Activated T-helper 2 cell treated with anti-CD3 and anti-CD28 coated beads, Interferon-gamma antibody, Interleukin-2, Interleukin-4, amounts not matched to agents 10 μg/mL and 5 μg/mL and 100 μg/mL, durations not matched to agents 14 hours and 24 hours and 36 hours (primary cell): ENCODE data around the gene ZNF333. TPM values are rescaled to one million over a fixed set of nuclear protein-coding genes. Genes with fewer than 3 reads are reported as not detected.

Experiments
- DNase-seq: peaks from one replicate; pipeline ENCODE4 v3.0.0; 2021; ENCODE audit warnings: low spot score
- H3K27ac Mint-ChIP-seq: one replicate; pipeline ENCODE4 v1.8.0; 2021; ENCODE audit warnings: mixed read lengths
- H3K27me3 Mint-ChIP-seq: one replicate; pipeline ENCODE4 v1.8.0; 2021; ENCODE audit warnings: low read depth, mixed read lengths
- H3K36me3 Mint-ChIP-seq: one replicate; pipeline ENCODE4 v1.8.0; 2021; ENCODE audit warnings: low read depth, mixed read lengths
- H3K4me1 Mint-ChIP-seq: one replicate; pipeline ENCODE4 v1.8.0; 2021; ENCODE audit warnings: low read depth, mixed read lengths
- H3K4me3 Mint-ChIP-seq: one replicate; pipeline ENCODE4 v1.8.0; 2021; ENCODE audit warnings: low read depth, mild to moderate bottlenecking, moderate library complexity, mixed read lengths
- H3K9me3 Mint-ChIP-seq: one replicate; pipeline ENCODE4 v1.8.0; 2021; ENCODE audit warnings: mixed read lengths
- intact Hi-C: fragments of 100-400 bp; cut with micrococcal nuclease; formaldehyde crosslinking; loops from one replicate; pipeline ENCODE4 v1.15.1; 2023
- total RNA-seq: library from RNA; stranded (reverse); gene quantifications from 2 replicates; pipeline ENCODE4 v1.2.3, GENCODE V29; 2022

The ZNF333 gene
- total RNA-seq, 1 donor from 2014 or later: 13.0 TPM

- no peak for DNase-seq
- H3K4me3 Mint-ChIP-seq: no peak overlapping the region
- H3K36me3 Mint-ChIP-seq: peaks cover 86% of the 10 kb centered on the region
- H3K27me3 Mint-ChIP-seq: no peaks in the 10 kb centered on the region
- H3K4me1 Mint-ChIP-seq: no peaks in the 10 kb centered on the region
- H3K27ac Mint-ChIP-seq: no peak overlapping the region
- H3K9me3 Mint-ChIP-seq: peaks cover 76% of the 10 kb centered on the region
- intact Hi-C loops: no loop called here
Observed at GRCh38 chr19:14715841-14716240, 26.0 kb downstream of the ZNF333 start.

- Mint-ChIP-seq H3K4me3 (no peak overlapping the region), H3K27me3 (no peaks in the 10 kb centered on the region), H3K36me3 (peaks cover 75% of the 10 kb centered on the region), H3K9me3 (peaks cover 87% of the 10 kb centered on the region), H3K4me1 (no peaks in the 10 kb centered on the region), H3K27ac (no peak overlapping the region)
- intact Hi-C loops: no loop called here
- DNase-seq: no peak
Observed at GRCh38 chr19:14718522-14719116, 28.8 kb downstream of the ZNF333 start.

- intact Hi-C loops: no loop called here
- Mint-ChIP-seq H3K4me3 (no peak overlapping the region), H3K36me3 (peaks cover 70% of the 10 kb centered on the region), H3K27ac (no peak overlapping the region), H3K4me1 (no peaks in the 10 kb centered on the region), H3K9me3 (peaks cover 90% of the 10 kb centered on the region), H3K27me3 (no peaks in the 10 kb centered on the region)
- no peak for DNase-seq
Observed at GRCh38 chr19:14719162-14719561, 29.3 kb downstream of the ZNF333 start.

GRCh38 chr19:14722127-14722526 lies 32.3 kb downstream of the ZNF333 start:
- H3K9me3 Mint-ChIP-seq: peaks cover 82% of the 10 kb centered on the region
- no peak overlapping the region for H3K4me3 Mint-ChIP-seq
- intact Hi-C loops: no loop called here
- no peaks in the 10 kb centered on the region for H3K4me1 Mint-ChIP-seq
- DNase-seq: no peak
- H3K27ac Mint-ChIP-seq: no peak overlapping the region
- H3K27me3 Mint-ChIP-seq: no peaks in the 10 kb centered on the region
- peaks cover 40% of the 10 kb centered on the region for H3K36me3 Mint-ChIP-seq

- DNase-seq: no peak
- no peaks in the 10 kb centered on the region for H3K4me1 Mint-ChIP-seq
- no peaks in the 10 kb centered on the region for H3K27me3 Mint-ChIP-seq
- H3K9me3 Mint-ChIP-seq: peaks cover 34% of the 10 kb centered on the region
- H3K27ac Mint-ChIP-seq: no peak overlapping the region
- H3K36me3 Mint-ChIP-seq: no peaks in the 10 kb centered on the region
- intact Hi-C loops: no loop called here
- no peak overlapping the region for H3K4me3 Mint-ChIP-seq
Observed at GRCh38 chr19:14728595-14728994, 38.7 kb downstream of the ZNF333 start.

- H3K9me3 Mint-ChIP-seq: peaks cover 18% of the 10 kb centered on the region
- no peak overlapping the region for H3K4me3 Mint-ChIP-seq
- DNase-seq: no peak
- no peaks in the 10 kb centered on the region for H3K36me3 Mint-ChIP-seq
- H3K4me1 Mint-ChIP-seq: no peaks in the 10 kb centered on the region
- no peak overlapping the region for H3K27ac Mint-ChIP-seq
- intact Hi-C loops: no loop called here
- H3K27me3 Mint-ChIP-seq: no peaks in the 10 kb centered on the region
Observed at GRCh38 chr19:14731200-14731599, 41.4 kb downstream of the ZNF333 start.

- H3K27ac Mint-ChIP-seq: no peak overlapping the region
- peaks cover 11% of the 10 kb centered on the region for H3K9me3 Mint-ChIP-seq
- no peak overlapping the region for H3K4me3 Mint-ChIP-seq
- H3K4me1 Mint-ChIP-seq: no peaks in the 10 kb centered on the region
- no peaks in the 10 kb centered on the region for H3K27me3 Mint-ChIP-seq
- DNase-seq: no peak
- intact Hi-C loops: no loop called here
- H3K36me3 Mint-ChIP-seq: no peaks in the 10 kb centered on the region
Observed at GRCh38 chr19:14732510-14732909, 42.7 kb downstream of the ZNF333 start.

GRCh38 chr19:14733574-14733973 lies 43.7 kb downstream of the ZNF333 start:
- no peaks in the 10 kb centered on the region for H3K4me1 Mint-ChIP-seq
- H3K9me3 Mint-ChIP-seq: peaks cover 6% of the 10 kb centered on the region
- H3K27me3 Mint-ChIP-seq: no peaks in the 10 kb centered on the region
- no peak overlapping the region for H3K4me3 Mint-ChIP-seq
- no peaks in the 10 kb centered on the region for H3K36me3 Mint-ChIP-seq
- DNase-seq: no peak
- no peak overlapping the region for H3K27ac Mint-ChIP-seq
- intact Hi-C loops: no loop called here

GRCh38 chr19:14735915-14736314 lies 46.1 kb downstream of the ZNF333 start:
- no peaks in the 10 kb centered on the region for H3K9me3 Mint-ChIP-seq
- H3K27me3 Mint-ChIP-seq: no peaks in the 10 kb centered on the region
- intact Hi-C loops: no loop called here
- no peak overlapping the region for H3K4me3 Mint-ChIP-seq
- no peak for DNase-seq
- H3K4me1 Mint-ChIP-seq: no peaks in the 10 kb centered on the region
- no peaks in the 10 kb centered on the region for H3K36me3 Mint-ChIP-seq
- H3K27ac Mint-ChIP-seq: no peak overlapping the region

- no peak overlapping the region for H3K27ac Mint-ChIP-seq
- no peaks in the 10 kb centered on the region for H3K36me3 Mint-ChIP-seq
- H3K9me3 Mint-ChIP-seq: no peaks in the 10 kb centered on the region
- no peaks in the 10 kb centered on the region for H3K4me1 Mint-ChIP-seq
- intact Hi-C loops: no loop called here
- DNase-seq: no peak
- H3K27me3 Mint-ChIP-seq: no peaks in the 10 kb centered on the region
- H3K4me3 Mint-ChIP-seq: no peak overlapping the region
Observed at GRCh38 chr19:14746886-14747285, 57.0 kb downstream of the ZNF333 start.

GRCh38 chr19:14748601-14749000 lies 58.8 kb downstream of the ZNF333 start:
- no peak for DNase-seq
- no peaks in the 10 kb centered on the region for H3K4me1 Mint-ChIP-seq
- intact Hi-C loops: no loop called here
- H3K36me3 Mint-ChIP-seq: no peaks in the 10 kb centered on the region
- no peak overlapping the region for H3K27ac Mint-ChIP-seq
- H3K9me3 Mint-ChIP-seq: no peaks in the 10 kb centered on the region
- no peak overlapping the region for H3K4me3 Mint-ChIP-seq
- H3K27me3 Mint-ChIP-seq: no peaks in the 10 kb centered on the region

- H3K4me3 Mint-ChIP-seq: no peak overlapping the region
Observed at GRCh38 chr19:14758816-14759215, 69.0 kb downstream of the ZNF333 start.

GRCh38 chr19:14761607-14762006 lies 71.8 kb downstream of the ZNF333 start:
- H3K4me3 Mint-ChIP-seq: no peak overlapping the region
- H3K9me3 Mint-ChIP-seq: no peaks in the 10 kb centered on the region
- H3K36me3 Mint-ChIP-seq: peaks cover 3% of the 10 kb centered on the region
- no peaks in the 10 kb centered on the region for H3K27me3 Mint-ChIP-seq
- H3K4me1 Mint-ChIP-seq: no peaks in the 10 kb centered on the region
- DNase-seq: no peak
- intact Hi-C loops: no loop called here
- H3K27ac Mint-ChIP-seq: no peak overlapping the region

More at GRCh38 chr19:14758816-14759215, 69.0 kb downstream of the ZNF333 start:
- Mint-ChIP-seq H3K27me3 (no peaks in the 10 kb centered on the region), H3K36me3 (no peaks in the 10 kb centered on the region), H3K27ac (no peak overlapping the region), H3K9me3 (no peaks in the 10 kb centered on the region), H3K4me1 (no peaks in the 10 kb centered on the region)
- intact Hi-C loops: no loop called here
- DNase-seq: no peak

- intact Hi-C loops: no loop called here
- Mint-ChIP-seq H3K4me3 (no peak overlapping the region), H3K4me1 (no peaks in the 10 kb centered on the region), H3K27me3 (no peaks in the 10 kb centered on the region), H3K36me3 (peaks cover 3% of the 10 kb centered on the region), H3K9me3 (no peaks in the 10 kb centered on the region), H3K27ac (no peak overlapping the region)
- no peak for DNase-seq
Observed at GRCh38 chr19:14762111-14762510, 72.3 kb downstream of the ZNF333 start.
